Spleen (tissue), 11 donors: ENCODE measurements around the gene TKFC. TPM values are rescaled to one million over a fixed set of nuclear protein-coding genes. Genes with fewer than 3 reads are reported as not detected.
A peak's percentile ranks its signal among the peaks of the same experiment; 100 is the strongest.

Experiments
- DNase-seq: peaks from one replicate; pipeline ENCODE4 v3.0.0-alpha.2; 2020
- H3K27ac ChIP-seq, 8 donors: fragments of 200-600 bp; sonication (generic) in 7 of 8; 1 replicate in 4 of 8; 2 replicates in 4 of 8; pipeline versions ENCODE4 v1.5.0 to v1.8.0; 2016 to 2021; ENCODE audit warnings: inconsistent platforms in 4 of 8, mild to moderate bottlenecking in 4 of 8, moderate library complexity in 1 of 8
- H3K27me3 ChIP-seq, 7 donors: fragments of 200-600 bp; sonication (generic) in 6 of 7; replicated peaks in 1 of 7; 1 replicate in 4 of 7; 2 replicates in 3 of 7; pipeline versions ENCODE4 v1.5.0 to v1.8.0; 2016 to 2021; ENCODE audit warnings: inconsistent platforms in 3 of 7, mild to moderate bottlenecking in 1 of 7
- H3K36me3 ChIP-seq, 6 donors: fragments of 200-600 bp; sonication (generic) in 5 of 6; 1 replicate in 4 of 6; 2 replicates in 2 of 6; pipeline versions ENCODE4 v1.5.0 to v1.8.0; 2016 to 2021; ENCODE audit warnings: inconsistent platforms in 2 of 6
- H3K4me1 ChIP-seq, 6 donors: fragments of 200-600 bp; sonication (generic) in 5 of 6; 1 replicate in 3 of 6; 2 replicates in 3 of 6; pipeline versions ENCODE4 v1.5.0 to v1.8.0; 2016 to 2021; ENCODE audit warnings: inconsistent platforms in 3 of 6
- H3K4me3 ChIP-seq, 8 donors: fragments of 200-600 bp; sonication (generic) in 7 of 8; 1 replicate in 4 of 8; 2 replicates in 4 of 8; pipeline versions ENCODE4 v1.5.0 to v1.8.0; 2016 to 2021; ENCODE audit warnings: inconsistent platforms in 4 of 8, mild to moderate bottlenecking in 4 of 8, moderate library complexity in 2 of 8
- H3K9me3 ChIP-seq, 8 donors: fragments of 200-600 bp; sonication (generic) in 7 of 8; 1 replicate in 4 of 8; 2 replicates in 4 of 8; pipeline versions ENCODE4 v1.5.0 to v1.8.0; 2016 to 2021; ENCODE audit warnings: inconsistent platforms in 4 of 8
- CTCF ChIP-seq, 11 experiments: fragments of 200-600 bp in 7 of 11; fragments of 450-650 bp in 4 of 11; sonication (generic) in 4 of 11; IDR thresholded peaks in 8 of 11; conservative IDR thresholded peaks in 3 of 11; 1 replicate in 7 of 11; 2 replicates in 4 of 11; pipeline versions ENCODE4 v1.4.0 to v1.8.0; 2016 to 2021; ENCODE audit warnings: antibody characterized with exemption in 11 of 11, inconsistent platforms in 4 of 11, mild to moderate bottlenecking in 1 of 11
- POLR2A ChIP-seq, 3 donors: fragments of 450-650 bp; IDR thresholded peaks; one replicate each; pipeline ENCODE4 v1.5.1; 2017; ENCODE audit warnings: antibody characterized with exemption in 3 of 3, mild to moderate bottlenecking in 1 of 3
- POLR2AphosphoS5 ChIP-seq, 3 donors: sonication (generic); formaldehyde crosslinking; IDR thresholded peaks; one replicate each; pipeline ENCODE4 v1.5.1; 2017; ENCODE audit warnings: antibody characterized with exemption in 3 of 3
- WGBS, 5 donors: extraction: QIAGEN DNeasy Blood & Tissue Kit in 3 of 5; methylation state at CpG; one replicate each; pipeline versions ENCODE4 v1.1.5 to v1.1.7; 2013 to 2018; 5-methylcytosine and 5-hydroxymethylcytosine counted together
- intact Hi-C: fragments of 100-400 bp; cut with DNase I; formaldehyde crosslinking; loops from one replicate; pipeline ENCODE4 v1.15.0; 2023; ENCODE audit warnings: low total_unique reads
- polyA plus RNA-seq, 3 donors: library from polyadenylated mRNA; stranded (reverse); fragments of 200-250 nt; gene quantifications; one replicate each; pipeline ENCODE4 v1.2.1, GENCODE V29; 2013
- total RNA-seq, 7 donors: library from RNA; depleted of rRNA in 3 of 7; stranded (reverse); fragments of >200 nt in 3 of 7; fragmentation: NEBNext Ultra II Directional in 4 of 7; extraction: Animal tissue kit (Norgen Biotek cat#: 25700) in 4 of 7; gene quantifications; one replicate each; pipeline versions ENCODE4 v1.1.0 to v1.2.1, GENCODE V29; 2016 to 2021
- donor health status: healthy with polysubstance abuse.
- donor health status: DM: no; HTN: no; CAD: no; lungs with moderate emphysema.
- donor health status: DM: no; HTN: no; CAD: no.
- donor health status: Bipolar disorder and iron deficiency.
- donor health status: healthy.
- donor health status: DM: no; HTN: no; CAD: no.
- donor health status: DM: yes; HTN: yes; CAD: no.

The TKFC gene
- total and polyA plus RNA-seq, 10 donors, result 30.6 to 61.5 (median 34.9) TPM

- H3K36me3 ChIP-seq, result no peaks in the 10 kb centered on the region
- peaks cover 8 to 29% (median 25%) of the 10 kb centered on the region in 6 donors for H3K4me1 ChIP-seq
- H3K27me3 ChIP-seq, result peaks cover 0 to 36% (median 6%) of the 10 kb centered on the region in 7 donors
- H3K27ac ChIP-seq, result no peak overlapping the region
- no peaks in the 10 kb centered on the region for H3K9me3 ChIP-seq
- H3K4me3 ChIP-seq, result no peak overlapping the region
- intact Hi-C loops, result no loop called here
- DNase-seq, result no peak
- 83 to 95% (median 88%) methylated on average over 10 to 12 of the region's 12 CpGs for WGBS, 5 donors
- TF ChIP-seq CTCF (IDR thresholded peaks at IDR 0.05 in 8 of 11, conservative IDR thresholded peaks at IDR 0.05 in 3 of 11), result no peak
- TF ChIP-seq POLR2AphosphoS5 (IDR thresholded peaks at IDR 0.05), result no peak
- no peak for TF ChIP-seq POLR2A (IDR thresholded peaks at IDR 0.05)
Measured at GRCh38 chr11:61290905-61291690, 41.9 kb upstream of the TKFC start.

- no peaks in the 10 kb centered on the region for H3K9me3 ChIP-seq
- peaks cover 0 to 36% (median 6%) of the 10 kb centered on the region in 7 donors for H3K27me3 ChIP-seq
- H3K4me1 ChIP-seq, result peaks cover 8 to 30% (median 25%) of the 10 kb centered on the region in 6 donors
- TF ChIP-seq CTCF (IDR thresholded peaks at IDR 0.05 in 8 of 11, conservative IDR thresholded peaks at IDR 0.05 in 3 of 11) (no peak), POLR2A (IDR thresholded peaks at IDR 0.05) (no peak), POLR2AphosphoS5 (IDR thresholded peaks at IDR 0.05) (no peak)
- no peak overlapping the region for H3K27ac ChIP-seq
- no peak overlapping the region for H3K4me3 ChIP-seq
- 86 to 100% (median 97%) methylated on average over 2 of the region's 2 CpGs for WGBS, 5 donors
- intact Hi-C loops, result no loop called here
- H3K36me3 ChIP-seq, result peaks cover 0 to 7% (median 0%) of the 10 kb centered on the region in 6 donors
- DNase-seq, result no peak
Measured at GRCh38 chr11:61292356-61292755, 40.7 kb upstream of the TKFC start.

- 1 to 9% (median 2%) methylated on average over 16 to 60 of the region's 60 CpGs for WGBS, 5 donors
- H3K4me3 ChIP-seq, result peak overlapping the region; percentile 12 to 81 (median 53)
- TF ChIP-seq CTCF (IDR thresholded peaks at IDR 0.05 in 8 of 11, conservative IDR thresholded peaks at IDR 0.05 in 3 of 11), result no peak
- peak in 1 of 3 donors; percentile 61 for TF ChIP-seq POLR2AphosphoS5 (IDR thresholded peaks at IDR 0.05)
- peaks cover 8 to 42% (median 25%) of the 10 kb centered on the region in 6 donors for H3K4me1 ChIP-seq
- peak overlapping the region in 3 of 8 donors; percentile 29 to 40 (median 36) for H3K27ac ChIP-seq
- peaks cover 0 to 36% (median 6%) of the 10 kb centered on the region in 7 donors for H3K27me3 ChIP-seq
- peak; percentile 79 for DNase-seq
- intact Hi-C loops, result no loop called here
- H3K9me3 ChIP-seq, result no peaks in the 10 kb centered on the region
- peaks cover 0 to 25% (median 3%) of the 10 kb centered on the region in 6 donors for H3K36me3 ChIP-seq
Measured at GRCh38 chr11:61293867-61294716, 38.9 kb upstream of the TKFC start.
